GM18861 (cell line): ENCODE results near the gene OR14I1.

Experiments
- ATAC-seq: cut with Tn5 transposase; IDR thresholded peaks from one replicate; pipeline ENCODE4 v1.9.1; 2021; ENCODE audit not compliant: unreplicated experiment

OR14I1 gene

DNA sequence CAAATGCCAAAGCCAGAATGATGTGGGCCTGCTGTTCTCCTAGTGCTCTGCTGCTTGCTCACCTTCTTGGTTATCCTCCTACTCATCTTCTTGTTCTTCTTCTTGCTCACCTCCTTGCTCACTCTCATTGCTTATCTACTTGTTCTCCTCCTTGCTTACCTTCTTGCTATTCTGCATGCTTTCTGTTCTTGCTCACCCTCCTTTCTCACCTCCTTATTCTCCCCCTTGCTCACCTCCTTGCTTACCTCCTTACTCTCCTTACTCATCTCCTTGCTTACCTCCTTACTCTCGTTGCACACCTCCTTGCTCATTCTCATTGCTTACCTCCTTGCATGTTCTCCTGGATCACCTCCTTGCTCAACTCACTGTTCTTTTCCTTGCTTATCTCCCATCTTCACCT is at the start of gene OR14I1:
Gene OR14I1 (minus strand): TSS at position 53 of the 400 bp plus-strand sequence.
- no peak for ATAC-seq

DNA sequence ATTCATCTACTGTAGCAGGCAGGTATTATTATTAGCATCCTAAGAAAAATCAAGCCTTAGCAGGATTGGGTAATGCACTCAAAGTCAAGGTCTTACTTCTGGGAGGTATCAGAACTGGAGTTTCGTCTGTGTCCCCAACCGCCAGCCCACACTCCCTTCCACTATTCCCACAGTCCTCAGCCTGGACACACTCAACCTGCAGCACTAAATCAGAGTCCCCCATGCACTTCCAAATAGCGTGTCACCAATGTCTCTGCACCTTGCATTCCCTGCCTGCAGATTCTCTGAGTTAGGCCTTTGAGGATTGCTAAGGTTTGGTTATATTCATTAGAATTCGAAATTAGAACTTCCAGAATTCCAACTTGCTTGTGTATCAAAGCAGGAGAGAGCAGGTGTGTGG is 49.1 kb upstream of the OR14I1 start:
- no peak for ATAC-seq

DNA sequence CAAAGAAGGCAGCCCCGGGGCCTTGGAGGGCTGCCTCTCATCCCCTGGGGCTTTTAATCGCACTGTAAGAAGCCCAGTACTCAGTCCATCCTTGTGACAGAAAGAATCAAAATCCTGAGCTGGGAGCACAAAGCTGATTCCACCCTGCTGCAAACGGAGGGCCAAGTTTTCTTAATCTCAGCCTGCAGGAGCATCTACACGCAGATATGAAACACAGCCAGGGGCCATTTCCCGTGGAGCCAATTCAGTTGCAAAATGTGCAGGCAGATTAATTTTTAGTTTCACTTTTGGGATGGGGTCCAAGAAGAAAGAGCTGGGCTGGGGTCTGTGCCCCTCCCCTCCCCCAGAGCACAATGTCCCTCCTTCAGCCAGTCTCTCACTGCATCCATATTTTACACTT is 48.6 kb upstream of the OR14I1 start:
- ATAC-seq = no peak

DNA sequence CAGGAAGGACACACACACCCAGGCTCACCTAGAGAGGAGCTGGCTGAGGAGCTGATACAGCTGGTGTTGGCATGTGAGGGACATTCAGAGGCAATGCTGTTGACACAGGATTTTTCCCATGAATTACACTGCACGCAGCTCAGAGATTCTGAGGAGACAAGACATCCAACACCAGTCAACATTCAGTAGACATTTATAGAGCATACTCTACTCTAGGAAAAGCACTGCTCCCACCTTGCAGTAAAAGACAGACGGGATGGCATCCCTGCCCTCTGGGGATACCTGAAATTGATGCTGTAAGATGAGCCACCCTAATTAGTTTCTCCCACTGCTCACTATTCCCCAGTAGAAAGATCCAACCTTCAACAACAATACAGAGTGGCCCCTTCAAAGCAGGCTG is 47.9 kb upstream of the OR14I1 start:
- no peak for ATAC-seq

DNA sequence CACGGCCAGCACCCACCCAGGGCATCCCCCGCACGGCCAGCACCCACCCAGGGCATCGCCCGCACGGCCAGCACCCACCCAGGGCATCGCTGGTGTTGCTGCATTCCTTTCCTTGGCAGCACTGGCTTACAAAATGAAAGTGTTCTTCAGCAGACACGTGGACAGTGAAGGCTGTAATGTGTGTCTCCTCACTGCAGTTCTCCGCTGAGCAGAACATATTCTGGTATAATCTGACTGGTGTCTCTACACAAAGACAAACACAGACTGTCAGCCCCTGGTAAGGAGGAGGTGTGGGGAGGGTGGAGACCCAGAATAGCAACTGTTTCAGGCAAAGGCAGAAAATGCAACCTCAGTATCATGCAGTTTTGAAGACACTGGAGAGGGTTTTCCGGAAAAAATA is 45.6 kb upstream of the OR14I1 start:
- ATAC-seq = no peak

DNA sequence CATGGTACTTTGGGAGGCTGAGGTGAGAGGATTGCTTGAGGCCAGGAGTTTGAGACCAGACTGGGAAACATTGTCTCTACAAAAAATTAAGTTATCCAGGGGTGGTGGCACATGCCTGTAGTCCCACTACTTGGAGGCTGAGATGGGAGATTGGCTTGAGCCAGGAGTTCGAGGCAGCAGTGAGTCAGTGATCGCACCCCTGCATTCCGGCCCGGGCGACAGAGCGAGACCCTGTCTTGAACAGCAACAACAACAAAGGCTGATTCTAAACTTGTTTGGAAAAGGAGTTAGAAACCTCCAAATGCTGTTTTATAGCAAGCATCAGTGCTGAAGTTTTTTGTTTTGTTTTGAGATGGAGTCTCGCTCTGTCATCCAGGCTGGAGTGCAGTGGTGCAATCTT is 38.3 kb upstream of the OR14I1 start:
- ATAC-seq = no peak

DNA sequence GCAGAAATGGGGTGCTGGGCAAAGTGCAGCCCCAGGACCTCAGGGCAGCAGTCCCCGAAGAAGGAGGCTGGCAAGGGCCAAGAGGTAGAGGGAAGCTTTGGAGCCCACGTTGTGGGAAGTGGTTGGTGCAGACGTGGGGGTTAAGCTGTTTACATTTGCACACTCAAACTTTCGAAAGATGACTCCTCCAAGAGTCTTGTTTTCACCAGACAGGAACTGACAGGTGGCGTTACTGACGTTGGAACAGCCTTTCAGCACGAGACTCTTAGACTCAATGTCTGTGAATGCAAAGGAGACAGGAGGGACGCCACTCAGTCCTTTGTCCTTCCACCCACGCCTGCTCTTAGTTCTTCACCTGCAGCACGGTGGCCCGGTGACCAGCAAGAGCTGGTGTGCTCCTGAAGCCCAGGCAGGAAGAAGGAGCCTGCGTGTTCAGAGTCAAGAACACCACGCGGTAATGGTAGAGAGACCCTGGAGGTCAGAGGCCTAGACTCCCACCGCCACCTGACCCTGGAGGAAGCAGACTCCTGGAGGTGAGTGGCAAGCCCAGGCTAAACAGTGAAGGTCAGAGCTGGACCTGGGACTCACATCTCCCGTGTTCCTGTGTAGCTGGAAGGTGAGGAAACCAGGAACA is 37.1 kb upstream of the OR14I1 start:
- no peak for ATAC-seq

DNA sequence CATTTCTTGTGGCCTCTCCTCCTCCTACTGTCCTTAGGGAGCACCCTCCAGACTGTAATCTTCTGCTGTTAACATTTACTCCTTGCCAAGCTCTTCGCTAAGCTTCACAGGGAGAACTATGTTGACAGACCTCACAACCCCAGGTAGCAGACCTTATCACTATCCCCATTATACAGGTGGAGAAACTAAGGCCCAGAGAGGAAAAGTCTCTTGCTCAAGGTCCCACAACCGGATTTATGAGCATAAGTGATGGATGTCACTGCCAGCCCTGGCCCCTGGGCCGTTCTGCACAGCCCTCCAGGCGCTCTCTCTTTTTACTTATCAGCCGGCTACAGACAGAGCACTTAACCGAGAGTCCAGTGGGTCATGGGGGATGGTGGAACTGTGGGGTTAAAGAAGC is 34.9 kb upstream of the OR14I1 start:
- ATAC-seq = no peak

DNA sequence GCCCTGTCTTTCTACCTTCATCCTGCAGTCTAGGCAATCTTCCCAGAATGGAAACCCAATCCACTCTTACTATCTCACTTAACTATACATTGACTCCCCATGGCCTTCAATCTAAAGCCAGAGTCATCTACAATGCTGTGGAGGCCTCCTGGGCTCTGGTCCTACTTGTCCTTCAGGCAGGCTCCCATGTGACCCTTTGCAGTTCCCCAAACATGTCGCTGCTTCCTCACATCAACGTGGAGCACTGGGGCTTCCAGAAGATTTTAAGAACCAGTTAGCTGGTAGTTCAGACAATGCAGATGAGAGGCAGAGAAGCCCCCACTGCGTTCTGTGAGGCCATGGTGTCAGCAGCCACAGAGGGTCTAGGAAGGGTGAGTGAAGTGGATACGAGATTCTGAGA is 34.4 kb upstream of the OR14I1 start:
- ATAC-seq = no peak

DNA sequence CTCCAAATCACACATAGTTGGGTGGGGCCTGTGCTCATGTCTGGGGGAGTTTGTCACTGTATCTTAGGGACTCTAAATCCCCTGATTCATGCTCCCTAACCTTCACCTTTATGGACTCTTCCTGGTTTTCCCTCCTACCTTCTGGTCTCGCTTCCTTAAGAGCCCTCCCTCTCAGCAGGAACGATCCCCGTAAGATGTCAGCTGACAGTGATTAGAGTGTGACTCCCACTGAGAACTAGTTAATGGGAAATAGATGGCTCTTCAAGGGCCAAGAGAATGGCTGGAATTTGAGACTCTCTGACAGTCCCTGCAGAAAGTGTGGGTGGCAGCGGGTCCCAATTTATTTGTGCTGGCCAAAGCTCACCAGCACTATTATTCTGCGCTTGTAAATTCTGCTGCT is 31.0 kb upstream of the OR14I1 start:
- no peak for ATAC-seq

DNA sequence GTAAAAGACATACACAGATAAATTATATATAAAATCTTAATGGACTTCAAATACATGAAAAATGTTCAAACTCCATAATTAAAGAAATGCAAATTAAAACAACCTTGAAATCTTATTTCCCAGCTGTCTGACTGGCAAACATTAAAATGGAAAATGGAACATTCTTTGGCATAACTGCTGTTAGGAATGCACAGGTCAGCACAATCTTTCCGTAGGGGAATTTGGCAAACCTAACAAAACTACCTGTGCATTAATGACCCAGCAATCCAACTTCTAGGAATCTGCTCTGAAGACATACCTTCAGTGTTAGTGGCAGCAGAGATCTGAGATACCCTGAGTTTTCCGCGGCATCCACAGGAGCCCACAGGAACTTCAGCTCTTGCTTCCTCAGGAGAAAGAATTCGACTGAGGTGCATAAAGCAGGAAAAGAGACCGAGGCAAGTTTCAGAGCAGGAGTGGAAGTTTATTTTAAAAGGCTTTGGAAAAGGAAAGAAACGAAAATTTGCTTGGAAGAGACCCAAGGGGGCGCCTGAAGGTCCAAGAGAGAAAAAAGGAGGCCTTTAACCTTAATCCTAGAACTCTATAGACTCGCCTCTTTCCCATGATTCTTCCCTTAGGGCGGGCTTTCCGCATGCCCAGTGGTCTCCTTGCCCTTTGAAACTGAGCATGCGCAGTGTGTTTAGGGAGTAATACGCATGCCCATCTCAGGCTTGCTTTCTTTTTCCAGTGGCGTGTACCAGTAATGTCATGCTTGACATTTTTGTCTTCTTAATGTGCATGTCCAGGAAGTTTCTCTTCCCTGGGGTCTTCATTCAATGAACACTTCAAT is 28.2 kb upstream of the OR14I1 start:
- ATAC-seq = no peak

DNA sequence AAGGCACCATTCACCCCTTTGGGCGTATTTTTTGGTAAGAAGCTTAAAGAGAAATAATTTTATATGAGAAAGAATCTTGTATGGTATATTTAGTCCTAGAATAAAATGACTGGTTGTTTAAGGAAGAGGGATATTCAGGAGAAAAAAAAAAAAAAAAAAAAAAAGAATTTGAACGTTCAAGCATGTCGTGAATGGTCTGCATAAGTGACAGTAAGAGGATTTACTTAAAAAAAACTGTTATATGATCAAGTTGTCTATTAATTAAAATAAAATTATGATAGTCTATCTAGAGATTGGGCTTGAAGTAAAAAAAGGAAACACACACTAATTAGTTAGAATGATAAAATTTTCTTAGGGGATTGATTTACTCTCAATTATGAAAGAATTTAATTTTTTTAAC is 11.7 kb upstream of the OR14I1 start:
- ATAC-seq = no peak

DNA sequence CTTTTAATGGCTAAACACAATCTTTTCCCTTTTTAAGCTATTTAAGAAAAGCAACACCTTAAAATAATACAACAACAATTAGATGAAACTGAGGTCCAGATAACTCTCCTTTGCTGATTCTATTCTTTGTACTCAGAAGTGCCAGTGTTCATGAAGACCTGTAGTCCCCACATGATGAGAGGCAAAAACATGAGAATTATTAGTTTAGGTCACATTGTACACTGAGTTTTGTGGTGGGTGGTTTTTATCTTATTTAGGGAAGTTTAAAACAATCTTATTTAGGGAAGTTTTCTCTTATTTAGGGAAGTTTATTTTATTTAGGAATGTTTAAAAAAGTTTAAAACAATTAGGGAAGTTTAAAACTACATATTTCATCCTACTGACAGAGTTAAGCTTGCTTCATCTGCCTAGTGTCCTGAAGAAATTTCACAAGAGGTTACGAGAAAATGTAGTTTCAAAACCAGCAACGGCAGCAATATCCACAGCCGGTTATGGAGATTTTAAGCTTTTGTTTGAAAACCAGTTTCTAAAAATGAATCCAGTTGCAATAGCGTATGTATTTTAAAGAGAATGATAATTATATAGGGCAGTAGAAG is 7.8 kb upstream of the OR14I1 start:
- ATAC-seq = no peak

DNA sequence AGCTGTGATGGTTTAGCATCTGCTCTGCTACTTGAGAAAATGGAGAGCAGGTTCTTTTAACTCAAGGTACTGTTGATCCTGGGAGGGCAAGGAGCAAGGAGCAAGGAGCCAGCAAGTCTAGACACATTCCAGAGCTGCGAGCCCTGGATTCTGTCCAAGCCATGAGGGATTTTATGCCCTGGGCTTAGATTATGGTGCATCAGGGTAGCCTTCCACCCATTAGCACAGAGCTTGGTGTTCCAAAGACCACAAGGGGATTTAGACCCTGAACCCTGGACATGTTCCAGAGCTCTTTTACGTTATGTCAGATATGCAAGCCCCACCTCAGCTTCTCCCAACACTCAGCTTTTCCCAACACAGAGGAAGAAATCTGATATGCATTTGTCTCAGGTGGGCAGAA is 2.0 kb upstream of the OR14I1 start:
- no peak for ATAC-seq

DNA sequence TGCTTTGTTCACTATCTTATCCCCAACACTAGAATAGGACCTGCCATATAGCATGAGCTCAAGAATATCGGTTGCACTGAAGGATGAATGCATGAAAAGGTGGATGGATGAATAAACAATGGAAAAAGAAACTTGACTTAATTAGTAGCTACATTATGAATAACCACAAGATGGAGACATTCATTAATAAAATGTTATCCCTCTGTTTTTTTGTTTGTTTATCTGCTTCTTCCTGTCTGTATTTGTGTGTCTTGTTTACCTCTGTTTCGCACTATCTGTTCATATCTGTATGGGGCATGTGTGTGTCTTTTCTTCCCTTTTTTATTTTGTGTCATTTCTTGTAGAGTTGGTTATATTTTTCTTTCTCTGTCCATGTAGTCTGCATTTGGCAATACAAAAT is 1.1 kb upstream of the OR14I1 start:
- no peak for ATAC-seq

DNA sequence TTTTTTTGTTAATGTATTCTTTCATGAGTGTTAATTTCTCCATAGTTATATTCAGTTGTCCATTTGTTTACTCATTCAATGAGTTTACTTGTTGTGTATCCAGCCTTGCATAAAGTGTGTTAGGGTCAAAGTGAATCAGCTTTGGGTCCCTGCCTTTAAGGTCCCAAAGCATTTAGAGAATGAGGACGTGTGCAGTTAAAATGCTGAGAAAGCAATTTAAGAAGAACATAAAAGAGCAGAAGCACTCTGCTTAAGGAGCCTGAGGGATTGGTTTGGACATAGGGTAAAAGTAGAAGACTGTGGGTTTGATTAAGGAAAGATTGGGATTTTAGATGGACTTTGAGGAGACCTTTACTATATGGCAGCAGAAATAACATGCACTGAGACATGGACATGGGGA is 3.5 kb downstream of the OR14I1 start:
- ATAC-seq = no peak

DNA sequence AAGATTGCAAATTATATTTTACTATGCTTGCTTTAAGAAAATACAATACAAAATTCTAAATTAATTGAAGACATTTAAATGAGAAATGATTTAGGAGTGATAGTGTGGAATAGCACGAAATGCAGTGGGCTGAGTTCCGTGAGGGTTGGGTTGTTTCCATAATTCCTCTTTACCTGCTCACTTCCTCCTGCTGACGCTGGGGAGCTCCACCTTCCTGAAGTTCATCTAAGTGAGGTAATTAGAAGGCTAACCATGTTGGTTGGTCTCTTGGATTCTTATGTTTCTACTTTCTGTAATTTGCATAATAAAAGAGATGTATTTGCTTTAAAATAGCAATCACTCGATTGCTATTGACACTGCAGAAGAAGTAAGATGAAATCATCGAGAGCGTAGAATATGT is 4.7 kb downstream of the OR14I1 start:
- ATAC-seq = no peak

DNA sequence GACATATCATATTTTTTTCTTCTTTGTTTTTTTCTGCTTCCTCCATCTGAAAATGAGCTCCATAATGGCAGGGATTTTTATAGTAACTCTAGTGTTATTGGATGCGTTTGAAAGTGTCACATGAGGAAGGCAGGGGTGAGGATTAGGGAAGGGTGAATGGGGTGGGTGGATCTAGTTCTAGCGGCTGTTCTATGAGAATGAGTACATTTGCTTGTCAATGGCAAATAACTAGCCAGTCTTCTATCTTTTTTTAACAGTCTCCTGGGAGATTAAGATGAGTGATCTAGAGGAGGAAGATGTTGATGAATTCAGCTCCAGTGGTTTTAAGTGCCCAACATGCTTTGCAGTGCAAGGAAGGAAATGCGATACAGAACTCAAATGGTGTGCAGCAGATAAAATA is 5.8 kb downstream of the OR14I1 start:
- no peak for ATAC-seq

DNA sequence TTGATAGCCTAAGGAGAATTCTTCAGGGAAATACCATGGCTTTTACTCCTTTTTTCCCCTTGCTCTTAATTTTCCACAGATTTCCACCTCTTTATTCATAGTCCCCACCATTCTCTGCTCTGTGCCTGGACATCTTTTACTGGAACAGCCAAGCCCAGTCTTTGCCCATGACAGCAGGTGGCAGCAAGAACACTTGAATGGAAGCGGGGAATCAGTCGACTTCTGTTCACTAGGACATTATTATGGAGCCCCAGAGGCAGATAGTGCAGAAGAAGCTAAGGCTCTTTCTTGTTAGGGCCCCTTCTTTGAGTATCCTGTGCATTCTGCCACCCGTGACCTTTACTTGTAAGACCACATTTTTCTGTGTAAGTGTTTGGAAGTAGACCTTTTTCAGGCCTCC is 6.3 kb downstream of the OR14I1 start:
- no peak for ATAC-seq

DNA sequence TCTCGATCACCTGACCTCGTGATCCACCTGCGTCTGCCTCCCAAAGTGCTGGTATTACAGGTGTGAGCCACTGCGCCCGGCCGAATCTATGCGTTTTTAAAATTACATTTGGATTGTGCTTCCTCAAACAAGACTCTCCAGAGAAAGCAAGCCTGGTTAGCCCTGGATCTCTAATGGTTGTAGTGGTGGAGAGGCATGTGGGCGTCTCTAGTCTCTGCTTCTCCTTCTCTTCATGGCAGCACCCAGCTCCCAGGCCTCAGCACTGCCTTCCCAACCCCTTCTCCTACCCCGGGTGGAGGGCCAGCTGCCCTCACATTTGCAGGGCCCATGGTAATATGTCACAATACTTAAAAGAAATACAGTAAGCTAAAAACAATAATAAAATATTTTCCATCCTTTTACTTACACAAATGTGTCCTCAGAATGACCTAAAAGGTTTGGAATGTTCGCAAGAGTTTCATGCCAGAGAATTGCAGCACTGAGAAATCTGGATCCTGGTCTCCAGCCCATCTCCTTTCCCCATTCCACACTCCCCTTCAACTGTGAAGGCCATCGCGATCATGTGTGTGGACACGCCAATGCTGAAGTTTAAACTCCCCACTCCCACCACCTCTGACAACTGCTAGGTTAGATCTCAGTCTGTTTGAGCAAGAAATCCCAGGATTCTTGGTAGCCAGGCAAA is 7.0 kb downstream of the OR14I1 start:
- no peak for ATAC-seq

DNA sequence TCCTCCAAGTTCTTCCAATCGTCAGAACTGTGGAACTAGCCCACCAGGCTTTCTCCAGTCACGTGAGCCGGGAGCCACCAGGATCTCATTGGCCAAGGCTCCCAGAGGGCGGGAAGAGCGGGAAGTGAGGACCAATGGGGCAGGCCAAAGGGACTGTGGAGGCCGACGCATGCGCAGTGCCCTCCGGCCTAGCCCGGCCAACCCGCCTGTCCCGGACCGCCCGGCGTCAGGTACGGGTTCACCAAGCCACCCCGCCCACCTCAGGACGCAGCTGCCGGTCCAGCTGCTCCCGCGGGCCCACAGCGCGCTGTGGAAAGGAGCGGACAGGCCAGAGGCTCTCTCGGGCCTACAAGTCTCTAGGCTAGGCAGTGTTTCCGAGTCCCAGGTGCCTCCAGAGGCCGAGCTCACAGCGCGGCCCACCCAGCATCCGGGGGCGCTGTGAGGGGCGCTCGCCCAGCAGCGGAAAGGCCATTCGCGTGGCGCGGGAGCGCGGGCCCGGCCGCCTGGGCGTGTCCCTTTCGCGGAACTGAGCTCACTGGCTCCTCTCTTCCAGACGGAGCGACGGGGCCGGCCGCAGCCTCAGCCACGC is 10.9 kb downstream of the OR14I1 start:
- ATAC-seq = no peak
